GM18873 (cell line): ENCODE results near the gene HES1.

Source experiments
- ATAC-seq: cut with Tn5 transposase; IDR thresholded peaks from one replicate; pipeline ENCODE4 v1.9.1; 2021; ENCODE audit warnings: mild to moderate bottlenecking, moderate library complexity, moderate number of reproducible peaks; ENCODE audit not compliant: unreplicated experiment, low FRiP score

Gene HES1

GRCh38 chr3:194187233-194187944 lies 51.4 kb downstream of the HES1 start:
- ATAC-seq: no peak
